ENCODE measurements around the gene CHGA. TPM values are rescaled to one million over a fixed set of nuclear protein-coding genes. Genes with fewer than 3 reads are reported as not detected.

CHGA gene
- total RNA-seq, 1 experiment from 2014 or later = not detected

DNA sequence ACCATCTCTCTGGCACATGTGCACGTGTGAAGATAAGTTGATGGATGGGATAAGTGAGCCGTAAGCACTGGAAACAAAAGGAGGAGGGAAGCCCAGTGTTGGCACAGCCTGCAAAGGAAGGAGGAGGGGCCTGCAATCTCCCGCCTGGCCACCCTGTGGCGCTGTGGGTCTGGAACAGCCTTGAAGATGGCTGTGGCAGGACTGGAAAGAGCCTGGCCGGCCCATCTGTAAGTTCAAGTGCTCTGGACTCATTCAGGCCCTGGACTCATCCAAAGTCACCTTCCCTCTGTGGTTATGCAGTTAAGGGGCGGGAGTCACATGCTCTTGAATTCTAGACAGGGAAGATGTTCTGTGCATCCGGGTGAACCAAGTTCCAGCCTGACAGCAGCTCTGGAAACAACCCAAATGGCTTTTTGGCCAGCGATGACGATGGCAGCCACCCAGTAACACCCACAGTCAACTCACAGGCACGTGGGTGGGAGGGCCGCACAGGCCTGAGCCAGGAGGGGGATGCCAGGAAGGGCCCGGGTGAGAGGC lies 50.4 kb downstream of the CHGA start:
- no peaks in the 10 kb centered on the region for H3K27me3 ChIP-seq (ENCODE audit: insufficient read depth, low read length)
- H3K4me2 ChIP-seq (ENCODE audit: low read length) = no peak overlapping the region
- ATAC-seq (peak; percentile 72), DNase-seq (ENCODE audit: low read depth, low spot score) (no peak)
- H3K79me2 ChIP-seq (ENCODE audit: insufficient read depth, low read length) = no peaks in the 10 kb centered on the region
- H3K36me3 ChIP-seq (ENCODE audit: control insufficient read depth in 1 of 2, insufficient read depth in 2 of 2, low read length in 2 of 2) = peaks cover 0 to 6% of the 10 kb centered on the region in 2 experiments; a peak in 1 of 4 replicates
- no peak overlapping the region for H3K9ac ChIP-seq (ENCODE audit: low read length)
- CTCF ChIA-PET = no interaction called here
- peak; percentile 66 for TF ChIP-seq RAD21 (IDR thresholded peaks at IDR 0.05; ENCODE audit: low read depth)
- TF ChIP-seq, protein P1, sequence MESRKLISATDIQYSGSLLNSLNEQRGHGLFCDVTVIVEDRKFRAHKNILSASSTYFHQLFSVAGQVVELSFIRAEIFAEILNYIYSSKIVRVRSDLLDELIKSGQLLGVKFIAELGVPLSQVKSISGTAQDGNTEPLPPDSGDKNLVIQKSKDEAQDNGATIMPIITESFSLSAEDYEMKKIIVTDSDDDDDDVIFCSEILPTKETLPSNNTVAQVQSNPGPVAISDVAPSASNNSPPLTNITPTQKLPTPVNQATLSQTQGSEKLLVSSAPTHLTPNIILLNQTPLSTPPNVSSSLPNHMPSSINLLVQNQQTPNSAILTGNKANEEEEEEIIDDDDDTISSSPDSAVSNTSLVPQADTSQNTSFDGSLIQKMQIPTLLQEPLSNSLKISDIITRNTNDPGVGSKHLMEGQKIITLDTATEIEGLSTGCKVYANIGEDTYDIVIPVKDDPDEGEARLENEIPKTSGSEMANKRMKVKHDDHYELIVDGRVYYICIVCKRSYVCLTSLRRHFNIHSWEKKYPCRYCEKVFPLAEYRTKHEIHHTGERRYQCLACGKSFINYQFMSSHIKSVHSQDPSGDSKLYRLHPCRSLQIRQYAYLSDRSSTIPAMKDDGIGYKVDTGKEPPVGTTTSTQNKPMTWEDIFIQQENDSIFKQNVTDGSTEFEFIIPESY (IDR thresholded peaks at IDR 0.05; ENCODE audit: extremely low read depth, insufficient replicate concordance, low read length) = no peak
- TF ChIP-seq SIN3A (IDR thresholded peaks at IDR 0.05; ENCODE audit: low read depth) = no peak
- TF ChIP-seq YY1 (IDR thresholded peaks at IDR 0.05; ENCODE audit: extremely low read depth, insufficient replicate concordance, low read depth, low read length) = no peak
- no peak for TF ChIP-seq CEBPB (IDR thresholded peaks at IDR 0.05; ENCODE audit: low read depth)
- no peak for TF ChIP-seq SP1 (IDR thresholded peaks at IDR 0.05; ENCODE audit: low read depth)
- TF ChIP-seq FOSL1 (IDR thresholded peaks at IDR 0.05; ENCODE audit: low read depth) = no peak
- TF ChIP-seq ZNF274 (IDR thresholded peaks at IDR 0.05; ENCODE audit: low read depth, low read length) = no peak
- TF ChIP-seq JUND (IDR thresholded peaks at IDR 0.05) = no peak
- no peak for TF ChIP-seq SRF (IDR thresholded peaks at IDR 0.05; ENCODE audit: low read depth)
- no peak for TF ChIP-seq EGR1 (IDR thresholded peaks at IDR 0.05; ENCODE audit: low read depth)
- TF ChIP-seq CTCF (IDR thresholded peaks at IDR 0.05 in 2 of 3, conservative IDR thresholded peaks at IDR 0.05 in 1 of 3; ENCODE audit: borderline replicate concordance in 1 of 3, insufficient read depth in 1 of 3, low read depth in 2 of 3, low read length in 2 of 3) = peak; percentile 40 to 79 (median 74); a peak in 5 of 6 replicates
- TF ChIP-seq, protein P2, sequence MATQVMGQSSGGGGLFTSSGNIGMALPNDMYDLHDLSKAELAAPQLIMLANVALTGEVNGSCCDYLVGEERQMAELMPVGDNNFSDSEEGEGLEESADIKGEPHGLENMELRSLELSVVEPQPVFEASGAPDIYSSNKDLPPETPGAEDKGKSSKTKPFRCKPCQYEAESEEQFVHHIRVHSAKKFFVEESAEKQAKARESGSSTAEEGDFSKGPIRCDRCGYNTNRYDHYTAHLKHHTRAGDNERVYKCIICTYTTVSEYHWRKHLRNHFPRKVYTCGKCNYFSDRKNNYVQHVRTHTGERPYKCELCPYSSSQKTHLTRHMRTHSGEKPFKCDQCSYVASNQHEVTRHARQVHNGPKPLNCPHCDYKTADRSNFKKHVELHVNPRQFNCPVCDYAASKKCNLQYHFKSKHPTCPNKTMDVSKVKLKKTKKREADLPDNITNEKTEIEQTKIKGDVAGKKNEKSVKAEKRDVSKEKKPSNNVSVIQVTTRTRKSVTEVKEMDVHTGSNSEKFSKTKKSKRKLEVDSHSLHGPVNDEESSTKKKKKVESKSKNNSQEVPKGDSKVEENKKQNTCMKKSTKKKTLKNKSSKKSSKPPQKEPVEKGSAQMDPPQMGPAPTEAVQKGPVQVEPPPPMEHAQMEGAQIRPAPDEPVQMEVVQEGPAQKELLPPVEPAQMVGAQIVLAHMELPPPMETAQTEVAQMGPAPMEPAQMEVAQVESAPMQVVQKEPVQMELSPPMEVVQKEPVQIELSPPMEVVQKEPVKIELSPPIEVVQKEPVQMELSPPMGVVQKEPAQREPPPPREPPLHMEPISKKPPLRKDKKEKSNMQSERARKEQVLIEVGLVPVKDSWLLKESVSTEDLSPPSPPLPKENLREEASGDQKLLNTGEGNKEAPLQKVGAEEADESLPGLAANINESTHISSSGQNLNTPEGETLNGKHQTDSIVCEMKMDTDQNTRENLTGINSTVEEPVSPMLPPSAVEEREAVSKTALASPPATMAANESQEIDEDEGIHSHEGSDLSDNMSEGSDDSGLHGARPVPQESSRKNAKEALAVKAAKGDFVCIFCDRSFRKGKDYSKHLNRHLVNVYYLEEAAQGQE (IDR thresholded peaks at IDR 0.05; ENCODE audit: low read depth) = no peak
- no peak for TF ChIP-seq CBX3 (IDR thresholded peaks at IDR 0.05; ENCODE audit: low read depth)
- TF ChIP-seq POLR2AphosphoS5 (IDR thresholded peaks at IDR 0.05; ENCODE audit: low read depth, low read length) = no peak
- no peak for TF ChIP-seq EZH2phosphoT487 (IDR thresholded peaks at IDR 0.05; ENCODE audit: borderline replicate concordance)
- TF ChIP-seq TCF7L2 (IDR thresholded peaks at IDR 0.05; ENCODE audit: borderline replicate concordance, extremely low read depth, insufficient read depth, insufficient read length) = no peak
- intact Hi-C loops (cut with micrococcal nuclease) = loop anchor here (5.0 kb wide), 1 partner anchor 164 kb away; no protein-coding TSS in a partner anchor
- no peaks in the 10 kb centered on the region for H3K9me2 ChIP-seq (ENCODE audit: insufficient read depth)
- H4K20me1 ChIP-seq (ENCODE audit: insufficient read depth) = no peaks in the 10 kb centered on the region
- H3K4me1 ChIP-seq (ENCODE audit: control insufficient read depth in 1 of 2, insufficient read depth in 2 of 2, low read length in 2 of 2) = no peaks in the 10 kb centered on the region
- no peak overlapping the region for H2AFZ ChIP-seq (ENCODE audit: low read depth, low read length, poor library complexity, severe bottlenecking)
- RAD21 ChIA-PET (ENCODE audit: low non-redundant PET in 1 of 2, low total read pairs in 2 of 2, uncharacterized antibody in 2 of 2, unreplicated experiment in 2 of 2) = no interaction called here
- H3K4me3 ChIP-seq (replicated peaks in 1 of 2; ENCODE audit: low read depth in 1 of 2, low read length in 2 of 2) = no peak overlapping the region
- no peak overlapping the region for H3K27ac ChIP-seq (ENCODE audit: low read depth, low read length)
- POLR2A ChIA-PET = no interaction called here
- H3K9me3 ChIP-seq (ENCODE audit: control insufficient read depth in 1 of 2, insufficient read depth in 1 of 2, low read depth in 1 of 2, low read length in 2 of 2) = peaks cover 0 to 3% of the 10 kb centered on the region in 2 experiments; a peak in 1 of 4 replicates
- BruUV-seq (replicated peaks) = no TSS peak

Measured in HCT116 (cell line).